Posterior cingulate gyrus (tissue), 11 donors: Measurements from ENCODE around the gene AP5S1.

ENCODE experiments used
- DNase-seq, 10 donors: peaks; one replicate each; pipeline versions ENCODE4 v3.0.0 to v3.0.0-alpha.2; 2020 to 2021; ENCODE audit warnings: mixed read lengths in 3 of 10
- intact Hi-C: fragments of 100-400 bp; cut with DNase I; formaldehyde crosslinking; loops from one replicate; pipeline ENCODE4 v1.15.1; 2023

The AP5S1 gene

GRCh38 chr20:3820048-3820900 is at the start of gene AP5S1:
AP5S1 (plus strand) TSS chr20:3820547; CDS start chr20:3822118, 1,571 bp downstream.
- peak; percentile 95 to 99 (median 97) for DNase-seq
- intact Hi-C loops, result loop anchor here (1.0 kb wide), 1 partner anchor 34 kb away; the partner anchor contains the start of gene CENPB

GRCh38 chr20:3771552-3772058 is 48.7 kb upstream of the AP5S1 start:
- peak in 1 of 10 donors; percentile 22 for DNase-seq
- intact Hi-C loops, result no loop called here

GRCh38 chr20:3775457-3776108 is 44.8 kb upstream of the AP5S1 start:
- intact Hi-C loops, result no loop called here
- peak in 2 of 10 donors; percentile 39 to 54 for DNase-seq

GRCh38 chr20:3777381-3777715 is 43.0 kb upstream of the AP5S1 start:
- no peak for DNase-seq
- intact Hi-C loops, result no loop called here

- intact Hi-C loops, result no loop called here
- DNase-seq, result peak in 5 of 10 donors; percentile 39 to 91 (median 81)
Measured at GRCh38 chr20:3777716-3778629, 42.4 kb upstream of the AP5S1 start.

- intact Hi-C loops, result no loop called here
- peak in 4 of 10 donors; percentile 58 to 94 (median 89) for DNase-seq
Measured at GRCh38 chr20:3778976-3779375, 41.4 kb upstream of the AP5S1 start.

DNA sequence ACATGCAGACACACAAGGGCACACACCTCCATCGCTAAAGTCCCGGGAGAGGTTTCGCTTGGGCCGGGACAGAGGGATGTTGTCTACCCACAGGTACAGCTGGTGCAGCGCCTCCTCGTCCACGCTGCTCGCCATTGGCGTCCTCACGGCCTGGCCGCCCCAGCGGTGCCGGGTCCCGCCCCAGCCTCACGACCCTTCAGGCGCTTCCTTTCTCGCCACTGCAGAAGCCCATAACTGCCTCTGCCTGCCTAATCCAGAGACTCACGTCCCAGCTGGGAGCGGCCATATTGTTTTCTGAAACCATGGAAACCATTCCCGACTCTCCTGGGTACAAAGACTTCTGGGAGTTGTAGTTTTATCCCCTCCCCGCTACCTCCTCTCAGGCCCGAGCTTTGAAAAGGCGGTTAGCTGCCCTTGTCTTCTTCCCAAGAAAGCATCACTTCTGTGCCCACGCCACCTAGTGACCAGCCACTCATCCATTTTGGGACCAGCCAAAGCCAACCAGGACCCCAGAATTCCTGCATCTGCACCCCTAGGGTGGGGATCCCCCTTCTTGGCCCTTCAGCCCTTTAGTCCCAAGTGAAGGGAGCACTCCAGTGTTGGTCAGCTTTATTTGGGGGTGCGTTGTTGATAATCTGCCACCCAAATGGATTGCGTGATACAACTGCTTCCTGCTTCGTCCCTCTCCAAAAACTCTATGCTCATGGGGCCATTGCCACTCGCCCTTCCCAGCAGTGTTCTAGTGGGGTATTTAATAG is 39.0 kb upstream of the AP5S1 start, which contains the start of gene SPEF1:
Gene SPEF1 (minus strand): TSS at position 296 of the 758 bp plus-strand sequence. CDS start 161 bp downstream, at position 135.
- intact Hi-C loops, result loop anchor here (1.0 to 10.0 kb wide), 2 partner anchors 14 to 303 kb away; partner anchors contain the start of gene ADISSP
- peak; percentile 62 to 95 (median 78) for DNase-seq

DNA sequence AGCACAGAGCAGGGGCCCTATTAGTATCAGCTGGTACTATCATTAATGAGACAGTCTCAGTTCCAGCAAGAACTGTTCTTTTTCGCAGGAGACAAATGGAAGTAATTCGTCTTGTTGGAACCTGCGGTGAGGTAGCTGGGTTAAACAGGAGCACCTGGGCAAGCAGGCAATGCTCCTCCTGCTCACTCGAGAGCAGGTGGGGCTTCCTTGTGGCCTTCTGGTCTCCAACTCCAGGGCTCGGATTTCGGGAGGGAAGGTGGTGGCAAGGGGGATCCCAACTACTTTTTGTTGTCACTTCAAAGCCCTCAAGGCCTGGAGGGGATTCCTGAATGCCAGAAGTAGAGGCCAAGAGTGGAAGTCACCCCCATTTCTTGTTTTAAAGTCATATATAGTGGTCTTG is 37.8 kb upstream of the AP5S1 start:
- intact Hi-C loops, result loop anchor here (10.0 kb wide), 1 partner anchor 302 kb away; no protein-coding TSS in a partner anchor
- DNase-seq, result peak in 2 of 10 donors; percentile 40 to 66

- intact Hi-C loops, result loop anchor here (10.0 kb wide), 1 partner anchor 302 kb away; no protein-coding TSS in a partner anchor
- peak in 2 of 10 donors; percentile 35 to 49 for DNase-seq
Measured at GRCh38 chr20:3783068-3783489, 37.3 kb upstream of the AP5S1 start.

- intact Hi-C loops, result loop anchor here (10.0 kb wide), 1 partner anchor 301 kb away; no protein-coding TSS in a partner anchor
- peak in 3 of 10 donors; percentile 44 to 59 (median 58) for DNase-seq
Measured at GRCh38 chr20:3783511-3784195, 36.7 kb upstream of the AP5S1 start.

- intact Hi-C loops, result loop anchor here (10.0 kb wide), 1 partner anchor 300 kb away; no protein-coding TSS in a partner anchor
- peak in 3 of 10 donors; percentile 41 to 77 (median 64) for DNase-seq
Measured at GRCh38 chr20:3784216-3784853, 36.0 kb upstream of the AP5S1 start.

DNA sequence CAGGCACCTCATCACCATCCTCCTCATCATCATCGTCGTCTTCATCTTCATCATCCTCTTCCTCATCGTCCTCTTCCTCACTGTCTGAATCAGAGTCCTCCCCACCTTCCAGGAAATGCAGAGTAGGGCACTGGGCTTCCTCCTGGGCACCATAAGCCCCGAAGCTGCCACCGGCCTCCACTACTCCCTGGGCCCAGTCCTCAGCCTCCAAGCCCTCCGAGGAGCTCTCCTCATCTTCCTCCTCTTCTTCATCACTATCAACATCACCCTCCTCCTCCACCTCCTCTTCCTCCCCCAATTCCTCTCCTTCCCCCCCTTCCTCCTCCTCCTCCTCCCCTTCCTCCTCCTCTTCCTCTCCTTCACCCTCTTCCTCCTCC is 35.5 kb upstream of the AP5S1 start:
- DNase-seq, result peak in 2 of 10 donors; percentile 17 to 58

GRCh38 chr20:3785240-3786125 is 34.9 kb upstream of the AP5S1 start:
- intact Hi-C loops, result loop anchor here (1.0 to 10.0 kb wide), 3 partner anchors 35 to 299 kb away; partner anchors contain the start of genes AP5S1 and MAVS
- peak in 2 of 10 donors; percentile 67 to 89 for DNase-seq

More for the DNA sequence above, 35.5 kb upstream of the AP5S1 start:
- intact Hi-C loops, result loop anchor here (10.0 kb wide), 1 partner anchor 300 kb away; no protein-coding TSS in a partner anchor

- intact Hi-C loops, result loop anchor here (1.0 to 10.0 kb wide), 3 partner anchors 34 to 299 kb away; partner anchors contain the start of genes AP5S1 and MAVS
- DNase-seq, result peak in 5 of 10 donors; percentile 41 to 91 (median 52)
Measured at GRCh38 chr20:3786126-3786484, 34.2 kb upstream of the AP5S1 start.

- intact Hi-C loops, result loop anchor here (1.0 to 10.0 kb wide), 3 partner anchors 34 to 298 kb away; partner anchors contain the start of genes AP5S1 and MAVS
- peak; percentile 83 to 98 (median 86) for DNase-seq
Measured at GRCh38 chr20:3786665-3787323, 33.6 kb upstream of the AP5S1 start, which contains the start of gene CENPB. CENPB (minus strand) TSS chr20:3786740; CDS start chr20:3786483, 257 bp downstream.
